Activated gamma-delta T cell treated with Interleukin-2 at 50 U/mL for 16 hours (primary cell): Measurements from ENCODE around the gene FRAS1.
"Not testable (repeated sequence)": the region's sequence is repeated elsewhere in the genome, so short reads cannot be mapped to it uniquely, and the experiment has no call there.

Source experiments
- DNase-seq: peaks from one replicate; pipeline ENCODE4 v3.0.0-alpha.2; 2020

Gene FRAS1

GRCh38 chr4:78527103-78527502 is 470.0 kb downstream of the FRAS1 start:
- DNase-seq, result no peak

GRCh38 chr4:78527555-78527954 is 470.4 kb downstream of the FRAS1 start:
- no peak for DNase-seq

GRCh38 chr4:78528327-78528726 is 471.2 kb downstream of the FRAS1 start:
- DNase-seq, result no peak

- no peak for DNase-seq
Observed at GRCh38 chr4:78529569-78530209, 472.6 kb downstream of the FRAS1 start.

- no peak for DNase-seq
Observed at GRCh38 chr4:78532046-78532445, 474.9 kb downstream of the FRAS1 start.

- no peak for DNase-seq
Observed at GRCh38 chr4:78533854-78534253, 476.7 kb downstream of the FRAS1 start.

- no peak for DNase-seq
Observed at GRCh38 chr4:78534286-78534955, 477.3 kb downstream of the FRAS1 start.

- no peak for DNase-seq
Observed at GRCh38 chr4:78542373-78542772, 485.2 kb downstream of the FRAS1 start.

- DNase-seq, result no peak
Observed at GRCh38 chr4:78543424-78544125, 486.5 kb downstream of the FRAS1 start.

GRCh38 chr4:78544678-78545077 is 487.6 kb downstream of the FRAS1 start:
- no peak for DNase-seq

GRCh38 chr4:78545275-78546246 is 488.4 kb downstream of the FRAS1 start:
- no peak for DNase-seq

GRCh38 chr4:78547899-78548298 is 490.8 kb downstream of the FRAS1 start:
- DNase-seq, result not testable (repeated sequence)

- DNase-seq, result not testable (repeated sequence)
Observed at GRCh38 chr4:78548889-78549288, 491.8 kb downstream of the FRAS1 start.

- DNase-seq, result no peak
Observed at GRCh38 chr4:78551420-78552351, 494.6 kb downstream of the FRAS1 start, which contains the start of gene ANXA3. TSS of gene ANXA3 (plus strand) at chr4:78551770. CDS start at chr4:78554474, 2,704 bp downstream.

- no peak for DNase-seq
Observed at GRCh38 chr4:78552389-78553042, 495.4 kb downstream of the FRAS1 start.

GRCh38 chr4:78553043-78553396 is 495.9 kb downstream of the FRAS1 start:
- no peak for DNase-seq

GRCh38 chr4:78553529-78554060 is 496.5 kb downstream of the FRAS1 start:
- no peak for DNase-seq

- DNase-seq, result no peak
Observed at GRCh38 chr4:78556665-78557064, 499.5 kb downstream of the FRAS1 start.

GRCh38 chr4:78557841-78558240 is 500.7 kb downstream of the FRAS1 start:
- no peak for DNase-seq

- no peak for DNase-seq
Observed at GRCh38 chr4:78558410-78558809, 501.3 kb downstream of the FRAS1 start.
